SK-N-SH treated with all-trans-retinoic acid at 6 μM for 48 hours (cell line): Measurements from ENCODE around the gene DAB2IP.

Source experiments
- ATAC-seq: fragments of 200-7000 bp; cut with Tn5 transposase; 3 replicates; pipeline ENCODE4 v1.9.1; 2020; ENCODE audit warnings: mild to moderate bottlenecking, moderate library complexity
- ARNTL ChIP-seq: fragments of 450-650 bp; formaldehyde crosslinking; IDR thresholded peaks from 2 replicates; pipeline ENCODE4 v1.5.0; 2020; ENCODE audit warnings: low read depth, mild to moderate bottlenecking, moderate library complexity, borderline replicate concordance
- BACH2 ChIP-seq: fragments of 250-450 bp; sonication (Bioruptor Pico); IDR thresholded peaks from 2 replicates; pipeline ENCODE4 v1.9.0; 2021; ENCODE audit warnings: mild to moderate bottlenecking, borderline replicate concordance
- CREB5 ChIP-seq: fragments of 250-450 bp; sonication (Bioruptor Pico); IDR thresholded peaks from 2 replicates; pipeline ENCODE4 v1.5.1; 2020; ENCODE audit warnings: low read depth, mild to moderate bottlenecking, moderate library complexity
- CSDC2 ChIP-seq: fragments of 250-450 bp; sonication (Bioruptor Pico); IDR thresholded peaks from 2 replicates; pipeline ENCODE4 v1.5.0; 2020; ENCODE audit warnings: mild to moderate bottlenecking, moderate library complexity
- CSRNP3 ChIP-seq: fragments of 250-450 bp; sonication (Bioruptor Pico); IDR thresholded peaks from 2 replicates; pipeline ENCODE4 v1.5.1; 2021; ENCODE audit warnings: mild to moderate bottlenecking, moderate library complexity
- ESRRG ChIP-seq: fragments of 250-450 bp; sonication (Bioruptor Pico); IDR thresholded peaks from 2 replicates; pipeline ENCODE4 v1.6.1; 2021; ENCODE audit warnings: mild to moderate bottlenecking
- GLIS3 ChIP-seq: fragments of 250-450 bp; sonication (Bioruptor Pico); IDR thresholded peaks from 2 replicates; pipeline ENCODE4 v1.5.0; 2020; ENCODE audit warnings: mild to moderate bottlenecking, moderate library complexity
- ISL1 ChIP-seq: fragments of 250-450 bp; sonication (Bioruptor Pico); IDR thresholded peaks from 2 replicates; pipeline ENCODE4 v2.1.2; 2022; ENCODE audit warnings: mild to moderate bottlenecking, moderate library complexity
- OSR1 ChIP-seq: fragments of 250-450 bp; sonication (Bioruptor Pico); IDR thresholded peaks from 2 replicates; pipeline ENCODE4 v1.8.0; 2022; ENCODE audit warnings: moderate library complexity, mild to moderate bottlenecking, inconsistent platforms
- PATZ1 ChIP-seq: fragments of 250-450 bp; sonication (Bioruptor Pico); IDR thresholded peaks from 2 replicates; pipeline ENCODE4 v1.8.0; 2020; ENCODE audit warnings: mild to moderate bottlenecking, moderate library complexity, borderline replicate concordance
- POU6F1 ChIP-seq: fragments of 250-450 bp; sonication (Bioruptor Pico); IDR thresholded peaks from 2 replicates; pipeline ENCODE4 v1.8.0; 2021; ENCODE audit warnings: low read depth, mild to moderate bottlenecking, moderate library complexity, borderline replicate concordance
- PPARA ChIP-seq: fragments of 250-450 bp; sonication (Bioruptor Pico); IDR thresholded peaks from 2 replicates; pipeline ENCODE4 v1.5.0; 2020; ENCODE audit warnings: mild to moderate bottlenecking, borderline replicate concordance
- RARB ChIP-seq: fragments of 250-450 bp; sonication (Bioruptor Pico); IDR thresholded peaks from 2 replicates; pipeline ENCODE4 v1.8.0; 2021; ENCODE audit warnings: mild to moderate bottlenecking, moderate library complexity
- SNAI2 ChIP-seq: fragments of 250-450 bp; sonication (Bioruptor Pico); IDR thresholded peaks from 2 replicates; pipeline ENCODE4 v1.5.0; 2020; ENCODE audit warnings: mild to moderate bottlenecking, moderate library complexity
- TCF4 ChIP-seq: fragments of 250-450 bp; sonication (Bioruptor Pico); IDR thresholded peaks from 2 replicates; pipeline ENCODE4 v1.8.0; 2021; ENCODE audit warnings: mild to moderate bottlenecking, moderate library complexity, borderline replicate concordance
- TOX ChIP-seq: fragments of 250-450 bp; sonication (Bioruptor Pico); IDR thresholded peaks from 2 replicates; pipeline ENCODE4 v1.8.0; 2021; ENCODE audit warnings: mild to moderate bottlenecking, moderate library complexity, borderline replicate concordance
- TSHZ2 ChIP-seq: fragments of 250-450 bp; sonication (Bioruptor Pico); IDR thresholded peaks from 2 replicates; pipeline ENCODE4 v1.5.0; 2020; ENCODE audit warnings: mild to moderate bottlenecking, moderate library complexity
- ZFP3 ChIP-seq: fragments of 250-450 bp; sonication (Bioruptor Pico); IDR thresholded peaks from 2 replicates; pipeline ENCODE4 v1.5.0; 2020; ENCODE audit warnings: mild to moderate bottlenecking, moderate library complexity
- ZFP30 ChIP-seq: fragments of 450-650 bp; formaldehyde crosslinking; IDR thresholded peaks from 2 replicates; pipeline ENCODE4 v1.5.0; 2022; ENCODE audit warnings: mild to moderate bottlenecking, moderate library complexity
- ZNF565 ChIP-seq: fragments of 450-650 bp; formaldehyde crosslinking; conservative IDR thresholded peaks from 2 replicates; pipeline ENCODE4 v1.5.0; 2020; ENCODE audit warnings: low read depth, mild to moderate bottlenecking, moderate library complexity
- ZNF70 ChIP-seq: fragments of 450-650 bp; formaldehyde crosslinking; IDR thresholded peaks from 2 replicates; pipeline ENCODE4 v1.5.0; 2020; ENCODE audit warnings: mild to moderate bottlenecking, moderate library complexity
- ZNF8 ChIP-seq: fragments of 450-650 bp; formaldehyde crosslinking; IDR thresholded peaks from 2 replicates; pipeline ENCODE4 v1.5.0; 2020; ENCODE audit warnings: mild to moderate bottlenecking, moderate library complexity

Gene DAB2IP

GRCh38 chr9:121675381-121675780 lies 23.9 kb downstream of the DAB2IP start (continued):
- TF ChIP-seq BACH2: no peak
- no peak for TF ChIP-seq ISL1 (CRISPR knock-in tag)
- TF ChIP-seq ESRRG: no peak
- TF ChIP-seq SNAI2 (CRISPR knock-in tag): no peak
- TF ChIP-seq ZFP3 (CRISPR knock-in tag): no peak
- TF ChIP-seq ARNTL (CRISPR knock-in tag): no peak

GRCh38 chr9:121675969-121676822 lies 24.8 kb downstream of the DAB2IP start:
- TF ChIP-seq ZFP3 (CRISPR knock-in tag): no peak
- no peak for TF ChIP-seq ARNTL (CRISPR knock-in tag)
- no peak for TF ChIP-seq TOX (CRISPR knock-in tag)
- no peak for TF ChIP-seq ZNF8 (CRISPR knock-in tag)
- no peak for TF ChIP-seq CREB5 (CRISPR knock-in tag)
- no peak for TF ChIP-seq OSR1 (CRISPR knock-in tag)
- TF ChIP-seq SNAI2 (CRISPR knock-in tag): no peak
- no peak for TF ChIP-seq TSHZ2 (CRISPR knock-in tag)
- TF ChIP-seq ESRRG: no peak
- no peak for TF ChIP-seq ZNF70 (CRISPR knock-in tag)
- TF ChIP-seq POU6F1: no peak
- no peak for TF ChIP-seq TCF4
- TF ChIP-seq BACH2: no peak
- TF ChIP-seq ISL1 (CRISPR knock-in tag): no peak
- TF ChIP-seq ZFP30 (CRISPR knock-in tag): no peak
- no peak for TF ChIP-seq PATZ1 (CRISPR knock-in tag)
- TF ChIP-seq GLIS3: no peak
- peak; percentile 49 for ATAC-seq

GRCh38 chr9:121676926-121677325 lies 25.5 kb downstream of the DAB2IP start:
- ATAC-seq: peak; percentile 36; the same call in 1 of the 3 replicates
- no peak for TF ChIP-seq OSR1 (CRISPR knock-in tag)
- no peak for TF ChIP-seq ISL1 (CRISPR knock-in tag)
- no peak for TF ChIP-seq TOX (CRISPR knock-in tag)
- TF ChIP-seq CSDC2 (CRISPR knock-in tag): no peak
- TF ChIP-seq ZNF565: no peak
- no peak for TF ChIP-seq CSRNP3
- no peak for TF ChIP-seq TCF4
- no peak for TF ChIP-seq ZFP30 (CRISPR knock-in tag)
- no peak for TF ChIP-seq SNAI2 (CRISPR knock-in tag)
- no peak for TF ChIP-seq ZNF70 (CRISPR knock-in tag)
- TF ChIP-seq PPARA (CRISPR knock-in tag): no peak
- TF ChIP-seq RARB: no peak
- no peak for TF ChIP-seq PATZ1 (CRISPR knock-in tag)
- no peak for TF ChIP-seq ZNF8 (CRISPR knock-in tag)
- no peak for TF ChIP-seq ZFP3 (CRISPR knock-in tag)
- no peak for TF ChIP-seq CREB5 (CRISPR knock-in tag)
- TF ChIP-seq, all 23 proteins: peak for 0
